Measurements from ENCODE around the gene EXOSC9. TPM values are rescaled to one million over a fixed set of nuclear protein-coding genes. Genes with fewer than 3 reads are reported as not detected.
"Not testable (repeated sequence)": the region's sequence is repeated elsewhere in the genome, so short reads cannot be mapped to it uniquely, and the experiment has no call there.

The EXOSC9 gene
- total RNA-seq, result 10 to 100 TPM; 16.0 to 17.7 TPM
- polyA plus RNA-seq, result 10 to 100 TPM in 1 of 2 donors, 1 to 10 TPM in 1; 9.1 to 17.7 TPM
- long read RNA-seq, donor 1, transcript EXOSC9-201 (12 exons, 1,481 nt), result major isoform, 18 of 27 reads
- long read RNA-seq, donor 1, partial matches to known transcripts, result 5 of 27 reads
- long read RNA-seq, donor 1, other reads (novel, unspliced or antisense), result 3 of 27 reads
- long read RNA-seq, donor 2, partial matches to known transcripts, result 3 of 8 reads
- long read RNA-seq, donor 2, other reads (novel, unspliced or antisense), result 1 of 8 reads

- H3K27ac ChIP-seq (ENCODE audit: low read depth in 1 of 2, low read length in 2 of 2), result peak within 1 kb of the TSS; percentile 85 to 96
- intact Hi-C loops (cut with DNase I), result loop anchor here in 1 of 2 donors (5.0 kb wide), 1 partner anchor 104 kb away; the partner anchor contains the start of gene ANXA5
- ATAC-seq (ENCODE audit: low FRiP score) (peak; percentile 97), DNase-seq (peak; percentile 96 to 99)
- H3K4me1 ChIP-seq (ENCODE audit: control insufficient read depth in 1 of 2, insufficient read depth in 2 of 2, low read length in 2 of 2), result no peaks in the 10 kb centered on the region
- H3K9me3 ChIP-seq (ENCODE audit: control insufficient read depth, low read length), result no peaks in the 10 kb centered on the region
- 0% methylated on average over 48 of the region's 48 CpGs for WGBS, 2 donors
- H3K27me3 ChIP-seq (ENCODE audit: control insufficient read depth in 1 of 2, insufficient read depth in 2 of 2, low read length in 1 of 2), result no peaks in the 10 kb centered on the region
- peak within 1 kb of the TSS; percentile 67 to 69 for H3K4me3 ChIP-seq (ENCODE audit: low read length in 2 of 2)
- H3K36me3 ChIP-seq (ENCODE audit: control insufficient read depth in 1 of 2, insufficient read depth in 2 of 2, low read length in 1 of 2), result peaks cover 0 to 4% of the 10 kb centered on the region in 2 donors
Measured at GRCh38 chr4:121800961-121801714, at the start of gene EXOSC9. TSS of gene EXOSC9 (plus strand) at chr4:121801323. CDS start at chr4:121801425, 102 bp downstream.

- intact Hi-C loops (cut with DNase I), result not testable (repeated sequence)
Measured at GRCh38 chr4:121752142-121752541, 49.0 kb upstream of the EXOSC9 start.

GRCh38 chr4:121758925-121759568 lies 42.1 kb upstream of the EXOSC9 start:
- Histone ChIP-seq H3K27ac (ENCODE audit: low read depth in 1 of 2, low read length in 2 of 2) (no peak overlapping the region), H3K4me3 (ENCODE audit: low read length in 2 of 2) (no peak overlapping the region), H3K27me3 (ENCODE audit: control insufficient read depth in 1 of 2, insufficient read depth in 2 of 2, low read length in 1 of 2) (no peaks in the 10 kb centered on the region), H3K36me3 (ENCODE audit: control insufficient read depth in 1 of 2, insufficient read depth in 2 of 2, low read length in 1 of 2) (no peaks in the 10 kb centered on the region), H3K4me1 (ENCODE audit: control insufficient read depth in 1 of 2, insufficient read depth in 2 of 2, low read length in 2 of 2) (no peaks in the 10 kb centered on the region), H3K9me3 (ENCODE audit: control insufficient read depth, low read length) (no peaks in the 10 kb centered on the region)
- no peak for DNase-seq
- WGBS, 2 donors, result 81 to 87% methylated on average over 2 of the region's 2 CpGs
- no peak for ATAC-seq (ENCODE audit: low FRiP score)
- intact Hi-C loops (cut with DNase I), result no loop called here

More at GRCh38 chr4:121752142-121752541, 49.0 kb upstream of the EXOSC9 start:
- ATAC-seq (ENCODE audit: low FRiP score); DNase-seq; H3K27ac ChIP-seq (ENCODE audit: low read depth in 1 of 2, low read length in 2 of 2); H3K4me1 ChIP-seq (ENCODE audit: control insufficient read depth in 1 of 2, insufficient read depth in 2 of 2, low read length in 2 of 2); H3K4me3 ChIP-seq (ENCODE audit: low read length in 2 of 2); H3K27me3 ChIP-seq (ENCODE audit: control insufficient read depth in 1 of 2, insufficient read depth in 2 of 2, low read length in 1 of 2); H3K36me3 ChIP-seq (ENCODE audit: control insufficient read depth in 1 of 2, insufficient read depth in 2 of 2, low read length in 1 of 2); H3K9me3 ChIP-seq (ENCODE audit: control insufficient read depth, low read length): not testable (repeated sequence)
- 80 to 84% methylated on average over 1 of the region's 1 CpG for WGBS, 2 donors

- no peaks in the 10 kb centered on the region for H3K4me1 ChIP-seq (ENCODE audit: control insufficient read depth in 1 of 2, insufficient read depth in 2 of 2, low read length in 2 of 2)
- no peak overlapping the region for H3K27ac ChIP-seq (ENCODE audit: low read depth in 1 of 2, low read length in 2 of 2)
- no peak for ATAC-seq (ENCODE audit: low FRiP score)
- intact Hi-C loops (cut with DNase I), result no loop called here
- H3K4me3 ChIP-seq (ENCODE audit: low read length in 2 of 2), result no peak overlapping the region
- 55 to 57% methylated on average over 3 of the region's 3 CpGs for WGBS, 2 donors
- H3K27me3 ChIP-seq (ENCODE audit: control insufficient read depth in 1 of 2, insufficient read depth in 2 of 2, low read length in 1 of 2), result no peaks in the 10 kb centered on the region
- H3K9me3 ChIP-seq (ENCODE audit: control insufficient read depth, low read length), result no peaks in the 10 kb centered on the region
- DNase-seq, result no peak
- H3K36me3 ChIP-seq (ENCODE audit: control insufficient read depth in 1 of 2, insufficient read depth in 2 of 2, low read length in 1 of 2), result no peaks in the 10 kb centered on the region
Measured at GRCh38 chr4:121760205-121760604, 40.9 kb upstream of the EXOSC9 start.

GRCh38 chr4:121764303-121764701 lies 36.8 kb upstream of the EXOSC9 start:
- Histone ChIP-seq H3K36me3 (ENCODE audit: control insufficient read depth in 1 of 2, insufficient read depth in 2 of 2, low read length in 1 of 2) (no peaks in the 10 kb centered on the region), H3K27me3 (ENCODE audit: control insufficient read depth in 1 of 2, insufficient read depth in 2 of 2, low read length in 1 of 2) (no peaks in the 10 kb centered on the region), H3K4me1 (ENCODE audit: control insufficient read depth in 1 of 2, insufficient read depth in 2 of 2, low read length in 2 of 2) (no peaks in the 10 kb centered on the region), H3K9me3 (ENCODE audit: control insufficient read depth, low read length) (no peaks in the 10 kb centered on the region), H3K27ac (ENCODE audit: low read depth in 1 of 2, low read length in 2 of 2) (no peak overlapping the region), H3K4me3 (ENCODE audit: low read length in 2 of 2) (no peak overlapping the region)
- intact Hi-C loops (cut with DNase I), result no loop called here
- 15 to 16% methylated on average over 14 of the region's 14 CpGs for WGBS, 2 donors
- DNase-seq (no peak), ATAC-seq (ENCODE audit: low FRiP score) (no peak)

- H3K4me1 ChIP-seq (ENCODE audit: control insufficient read depth in 1 of 2, insufficient read depth in 2 of 2, low read length in 2 of 2), result no peaks in the 10 kb centered on the region
- intact Hi-C loops (cut with DNase I), result no loop called here
- peak within 1 kb of the TSS in 1 of 2 donors; percentile 9 for H3K4me3 ChIP-seq (ENCODE audit: low read length in 2 of 2)
- ATAC-seq (ENCODE audit: low FRiP score) (peak; percentile 12), DNase-seq (peak in 1 of 2 donors; percentile 42)
- H3K9me3 ChIP-seq (ENCODE audit: control insufficient read depth, low read length), result no peaks in the 10 kb centered on the region
- no peaks in the 10 kb centered on the region for H3K27me3 ChIP-seq (ENCODE audit: control insufficient read depth in 1 of 2, insufficient read depth in 2 of 2, low read length in 1 of 2)
- WGBS, 2 donors, result 1% methylated on average over 64 to 75 of the region's 75 CpGs
- no peaks in the 10 kb centered on the region for H3K36me3 ChIP-seq (ENCODE audit: control insufficient read depth in 1 of 2, insufficient read depth in 2 of 2, low read length in 1 of 2)
- no peak within 1 kb of the TSS for H3K27ac ChIP-seq (ENCODE audit: low read depth in 1 of 2, low read length in 2 of 2)
Measured at GRCh38 chr4:121764702-121765367, 36.3 kb upstream of the EXOSC9 start, which contains the start of gene SMIM43. TSS of gene SMIM43 (minus strand) at chr4:121765164. CDS start at chr4:121765105, 59 bp downstream.

GRCh38 chr4:121765368-121765705 lies 35.8 kb upstream of the EXOSC9 start:
- no peaks in the 10 kb centered on the region for H3K36me3 ChIP-seq (ENCODE audit: control insufficient read depth in 1 of 2, insufficient read depth in 2 of 2, low read length in 1 of 2)
- DNase-seq (no peak), ATAC-seq (ENCODE audit: low FRiP score) (no peak)
- no peaks in the 10 kb centered on the region for H3K27me3 ChIP-seq (ENCODE audit: control insufficient read depth in 1 of 2, insufficient read depth in 2 of 2, low read length in 1 of 2)
- intact Hi-C loops (cut with DNase I), result no loop called here
- no peak overlapping the region for H3K27ac ChIP-seq (ENCODE audit: low read depth in 1 of 2, low read length in 2 of 2)
- no peaks in the 10 kb centered on the region for H3K4me1 ChIP-seq (ENCODE audit: control insufficient read depth in 1 of 2, insufficient read depth in 2 of 2, low read length in 2 of 2)
- WGBS, 2 donors, result 15 to 17% methylated on average over 16 of the region's 16 CpGs
- H3K9me3 ChIP-seq (ENCODE audit: control insufficient read depth, low read length), result no peaks in the 10 kb centered on the region
- H3K4me3 ChIP-seq (ENCODE audit: low read length in 2 of 2), result no peak overlapping the region

- DNase-seq (no peak), ATAC-seq (ENCODE audit: low FRiP score) (no peak)
- no peak overlapping the region for H3K27ac ChIP-seq (ENCODE audit: low read depth in 1 of 2, low read length in 2 of 2)
- no peak overlapping the region for H3K4me3 ChIP-seq (ENCODE audit: low read length in 2 of 2)
- no peaks in the 10 kb centered on the region for H3K9me3 ChIP-seq (ENCODE audit: control insufficient read depth, low read length)
- intact Hi-C loops (cut with DNase I), result no loop called here
- no peaks in the 10 kb centered on the region for H3K27me3 ChIP-seq (ENCODE audit: control insufficient read depth in 1 of 2, insufficient read depth in 2 of 2, low read length in 1 of 2)
- no peaks in the 10 kb centered on the region for H3K36me3 ChIP-seq (ENCODE audit: control insufficient read depth in 1 of 2, insufficient read depth in 2 of 2, low read length in 1 of 2)
- WGBS, 2 donors, result 93 to 95% methylated on average over 9 of the region's 9 CpGs
- no peaks in the 10 kb centered on the region for H3K4me1 ChIP-seq (ENCODE audit: control insufficient read depth in 1 of 2, insufficient read depth in 2 of 2, low read length in 2 of 2)
Measured at GRCh38 chr4:121765971-121766538, 35.1 kb upstream of the EXOSC9 start.

Measured in aorta (tissue), 5 donors.